HUDEP-2 (cell line): ENCODE measurements around the gene GAB2.
"Not testable (repeated sequence)": the region's sequence is repeated elsewhere in the genome, so short reads cannot be mapped to it uniquely, and the experiment has no call there.

Experiments
- DNase-seq, 76 experiments: peaks; one replicate each; lab custom pipeline; 2025; ENCODE audit not compliant: unreplicated experiment in 76 of 76; lab: John Stamatoyannopoulos, UW

Gene GAB2

DNA sequence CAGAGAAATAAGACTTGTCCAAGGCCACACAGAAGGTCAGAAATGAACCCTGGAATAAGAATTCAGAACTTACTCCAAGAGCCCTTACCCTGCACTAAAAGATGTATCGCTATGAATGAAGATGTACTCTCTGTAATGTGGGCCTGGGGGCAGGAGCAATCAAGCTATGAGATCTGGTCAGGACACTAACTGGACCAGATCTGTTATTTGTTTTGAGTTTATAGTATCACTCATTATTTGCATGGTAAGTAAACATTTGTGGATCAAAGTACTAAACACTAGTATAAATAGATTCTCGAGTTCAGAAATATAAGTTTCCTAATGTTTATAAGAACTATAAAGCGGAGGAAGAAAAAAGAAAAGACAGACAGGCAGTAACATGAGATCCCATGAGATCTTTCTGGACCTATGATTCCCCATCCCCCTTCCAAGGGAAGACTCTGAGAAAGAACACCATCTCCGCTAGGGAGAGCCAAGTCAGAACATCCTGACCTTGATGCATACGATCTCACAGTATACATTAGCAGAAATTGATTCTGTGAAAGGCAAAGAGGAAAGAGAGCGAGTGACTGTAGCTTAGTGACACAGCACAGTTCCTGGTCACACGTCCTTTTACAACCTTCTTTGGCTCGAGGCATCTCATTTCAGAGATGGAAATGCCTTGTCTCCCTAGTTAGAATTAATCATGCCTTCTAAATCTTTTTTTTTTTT, 157.7 kb downstream of the GAB2 start:
- DNase-seq: no peak

DNA sequence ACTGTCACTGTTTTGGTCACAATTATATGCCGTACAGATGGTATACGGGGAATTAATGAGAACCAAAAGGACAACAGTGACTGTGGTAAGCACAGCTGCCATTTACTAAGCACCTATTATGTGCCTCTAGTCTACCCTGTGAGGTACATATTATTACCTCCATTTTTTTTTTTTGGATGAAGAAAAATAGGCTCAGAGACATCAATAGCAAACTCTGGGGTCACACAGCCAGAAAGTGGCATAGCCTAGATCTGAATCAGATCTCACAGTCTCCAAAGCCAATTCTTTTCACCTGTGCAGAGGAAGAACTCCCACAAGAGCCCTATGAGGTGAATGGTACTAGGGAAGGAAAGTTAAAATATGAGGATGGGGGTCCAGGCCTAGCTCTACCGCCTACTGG, 160.0 kb downstream of the GAB2 start:
- DNase-seq: no peak

DNA sequence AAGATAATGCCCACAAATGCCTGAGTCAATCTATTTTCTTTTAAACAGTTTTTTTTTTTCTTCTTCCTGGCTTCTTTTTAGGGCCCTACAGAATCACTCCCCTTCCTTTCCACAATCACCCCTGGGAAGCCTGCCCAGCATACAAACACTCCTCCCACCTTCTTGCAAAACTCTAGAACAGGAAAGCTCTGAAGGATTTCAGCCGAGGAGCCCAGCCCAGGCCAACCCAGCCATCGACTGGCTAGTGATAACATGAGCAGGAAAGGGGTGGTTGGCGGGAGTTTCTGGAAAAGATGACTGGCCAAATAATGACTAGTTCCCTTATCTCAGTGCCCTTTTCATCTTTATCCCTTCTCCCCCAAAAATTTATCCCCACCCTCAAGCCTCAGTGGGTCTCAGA, 160.7 kb downstream of the GAB2 start:
- DNase-seq: peak in 73 of 76 experiments; percentile 6 to 80 (median 54)

DNA sequence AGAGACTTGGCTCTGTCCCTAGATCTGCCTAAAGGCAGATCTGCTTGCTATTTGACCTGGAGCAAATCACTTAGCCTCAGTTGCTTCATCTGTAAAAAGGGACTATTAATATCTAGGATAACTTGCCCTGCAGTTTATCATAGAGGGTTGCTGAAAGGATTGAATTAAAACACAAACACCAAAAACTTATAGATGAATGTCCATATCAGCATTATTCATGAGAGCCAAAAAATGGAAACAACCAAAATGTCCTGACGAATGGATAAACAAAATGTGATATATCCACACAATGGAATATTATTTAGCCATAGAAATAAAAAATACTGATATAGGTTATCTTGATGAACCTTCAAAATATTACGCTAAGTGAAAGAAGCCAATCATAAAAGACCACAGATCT, 161.7 kb downstream of the GAB2 start:
- no peak for DNase-seq

GRCh38 chr11:78254268-78254667, 163.4 kb downstream of the GAB2 start:
- no peak for DNase-seq

GRCh38 chr11:78253797-78254196, 163.8 kb downstream of the GAB2 start:
- DNase-seq: no peak

- DNase-seq: no peak
Measured at GRCh38 chr11:78251083-78251775, 166.4 kb downstream of the GAB2 start.

- DNase-seq: no peak
Measured at GRCh38 chr11:78250099-78250498, 167.5 kb downstream of the GAB2 start.

GRCh38 chr11:78248903-78249302, 168.7 kb downstream of the GAB2 start:
- DNase-seq: no peak

DNA sequence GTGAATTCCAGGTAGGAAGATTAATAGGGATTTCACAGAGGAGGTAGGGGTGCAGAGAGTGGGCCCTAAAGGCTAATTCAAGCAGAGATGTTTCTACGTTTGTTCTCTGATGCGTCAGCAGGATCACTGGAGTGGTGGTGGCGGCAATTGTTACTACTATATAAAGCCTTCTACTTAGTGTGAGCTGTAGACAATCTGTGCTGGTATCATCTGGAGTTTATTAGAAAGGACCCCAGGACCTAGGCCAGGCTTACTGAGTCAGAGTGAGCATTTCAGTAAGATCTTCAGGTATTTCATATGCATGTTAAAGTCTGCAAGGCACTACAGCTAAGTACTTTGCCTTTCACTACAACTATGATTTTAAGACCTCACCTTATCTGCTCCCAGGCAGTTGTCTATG, 169.4 kb downstream of the GAB2 start:
- DNase-seq: no peak

- DNase-seq: no peak
Measured at GRCh38 chr11:78244546-78245255, 172.9 kb downstream of the GAB2 start.

GRCh38 chr11:78244080-78244479, 173.5 kb downstream of the GAB2 start:
- no peak for DNase-seq

GRCh38 chr11:78241475-78241874, 176.1 kb downstream of the GAB2 start:
- DNase-seq: no peak

DNA sequence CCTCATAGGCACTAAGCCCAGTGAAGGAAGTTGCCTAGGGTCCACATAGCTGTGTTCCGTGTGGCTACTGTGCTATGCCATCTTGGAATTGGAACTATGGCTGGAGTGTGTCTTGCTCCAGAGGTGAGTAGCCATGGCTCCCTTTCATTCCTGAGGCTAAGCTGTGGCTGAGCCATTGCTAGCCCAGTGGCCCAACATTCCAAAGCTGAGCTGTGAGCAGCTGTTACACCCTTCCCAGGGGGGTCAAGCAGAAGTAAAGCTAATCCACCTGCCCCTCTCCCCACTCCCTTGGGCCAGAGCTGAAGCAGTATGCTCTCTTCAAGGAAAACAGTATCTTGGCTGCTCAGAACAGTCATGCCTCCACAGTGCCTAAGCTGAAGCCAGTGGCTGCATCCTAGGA, 177.8 kb downstream of the GAB2 start:
- no peak for DNase-seq

GRCh38 chr11:78237293-78238046, 180.2 kb downstream of the GAB2 start:
- DNase-seq: no peak

DNA sequence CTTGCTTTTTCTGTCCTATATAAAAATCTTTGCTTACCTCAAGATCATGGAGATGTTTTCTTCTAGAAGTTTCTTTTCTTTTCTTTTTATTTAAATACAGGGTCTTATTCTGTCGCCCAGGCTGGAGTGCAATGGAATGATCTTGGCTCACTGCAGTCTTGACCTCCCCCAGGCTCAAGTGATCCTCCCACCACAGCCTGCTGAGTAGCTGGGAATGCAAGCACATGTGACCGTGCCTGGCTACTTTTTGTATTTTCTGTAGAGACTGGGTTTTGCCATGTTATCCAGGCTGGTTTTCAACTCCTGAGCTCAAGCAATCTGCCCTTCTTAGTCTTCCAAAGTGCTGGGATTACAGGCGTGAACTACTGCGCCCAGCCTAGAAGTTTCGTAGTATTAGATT, 183.6 kb downstream of the GAB2 start:
- DNase-seq: no peak

DNA sequence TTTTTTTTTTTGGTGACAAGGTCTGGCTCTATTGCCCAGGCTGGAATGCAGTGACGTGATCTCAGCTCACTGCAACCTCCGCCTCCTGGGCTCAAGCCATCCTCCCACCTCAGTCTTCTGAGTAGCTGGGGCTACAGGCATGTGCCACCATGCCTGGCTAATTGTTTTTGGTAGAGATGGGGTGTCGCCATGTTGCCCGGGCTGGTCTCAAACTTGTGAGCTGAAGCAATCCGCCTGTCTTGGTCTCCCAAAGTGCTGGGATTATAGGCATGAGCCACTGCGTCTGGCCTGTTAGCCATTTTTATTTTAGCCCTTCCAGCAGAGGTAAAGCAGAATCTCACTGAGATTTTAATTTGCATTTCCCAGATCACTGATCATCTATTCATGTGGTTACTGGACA, 184.6 kb downstream of the GAB2 start:
- not testable (repeated sequence) for DNase-seq

- no peak for DNase-seq
Measured at GRCh38 chr11:78231962-78232501, 185.6 kb downstream of the GAB2 start.

- peak in 70 of 76 experiments; percentile 16 to 93 (median 66) for DNase-seq
Measured at GRCh38 chr11:78230161-78230877, 187.3 kb downstream of the GAB2 start.

DNA sequence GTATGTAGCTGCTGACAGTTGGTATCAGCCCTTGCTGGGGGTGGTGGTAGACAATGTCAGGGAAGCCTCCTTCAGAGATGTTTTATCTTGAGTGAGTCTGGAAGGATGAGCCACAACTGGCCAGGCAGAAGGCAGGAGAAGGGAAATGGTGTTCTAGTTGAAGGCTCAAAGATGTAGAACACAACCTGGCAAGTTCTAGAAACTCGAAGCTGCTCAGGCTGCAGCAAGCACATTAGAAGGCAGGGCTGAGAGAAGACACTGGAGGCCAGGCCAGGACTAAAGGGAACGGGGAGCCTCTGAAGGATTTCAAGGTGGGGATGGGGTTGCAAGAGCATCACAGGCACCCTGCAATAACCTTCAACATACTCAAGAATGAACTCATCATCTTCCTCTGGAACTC, 188.5 kb downstream of the GAB2 start:
- DNase-seq: peak in 1 of 76 experiments; percentile 5
